Measurements from ENCODE around the gene USP17L27. TPM values are rescaled to one million over a fixed set of nuclear protein-coding genes. Genes with fewer than 3 reads are reported as not detected.

USP17L27 gene
- total RNA-seq (2022; extraction: Qiagen RNA extraction; ENCODE audit: low read depth), result not detected in 5 replicates

GRCh38 chr4:9343848-9344247 lies at the start of gene USP17L27:
USP17L27 (plus strand) TSS chr4:9344148; CDS start chr4:9344148, 0 bp downstream.

GRCh38 chr4:9324865-9325264 lies 19.1 kb upstream of the USP17L27 start, which contains the start of gene USP17L24:
USP17L24 (plus strand) TSS chr4:9325165; CDS start chr4:9325165, 0 bp downstream.

GRCh38 chr4:9329611-9330010 lies 14.3 kb upstream of the USP17L27 start, which contains the start of gene USP17L25:
USP17L25 (plus strand) TSS chr4:9329911; CDS start chr4:9329911, 0 bp downstream.

GRCh38 chr4:9334358-9334757 lies 9.6 kb upstream of the USP17L27 start, which contains the start of gene USP17L26:
USP17L26 (plus strand) TSS chr4:9334658; CDS start chr4:9334658, 0 bp downstream.

GRCh38 chr4:9339103-9339502 lies 4.8 kb upstream of the USP17L27 start, which contains the start of gene USP17L5:
USP17L5 (plus strand) TSS chr4:9339403; CDS start chr4:9339403, 0 bp downstream.

GRCh38 chr4:9348593-9348992 lies 4.6 kb downstream of the USP17L27 start, which contains the start of gene USP17L28:
USP17L28 (plus strand) TSS chr4:9348893; CDS start chr4:9348893, 0 bp downstream.

GRCh38 chr4:9353338-9353737 lies 9.4 kb downstream of the USP17L27 start, which contains the start of gene USP17L29:
USP17L29 (plus strand) TSS chr4:9353638; CDS start chr4:9353638, 0 bp downstream.

GRCh38 chr4:9362829-9363228 lies 18.9 kb downstream of the USP17L27 start, which contains the start of gene USP17L30:
USP17L30 (plus strand) TSS chr4:9363129; CDS start chr4:9363129, 0 bp downstream.

Other genes starting within 250 kb of the USP17L27 start
- 0.08 TPM in 1 of 5 replicates, not detected in the others for gene FAM90A26, start 173.7 kb upstream of the USP17L27 start, total RNA-seq (2022; extraction: Qiagen RNA extraction; ENCODE audit: low read depth)
- not detected in 5 replicates for gene USP17L10, start 133.5 kb upstream of the USP17L27 start, total RNA-seq (2022; extraction: Qiagen RNA extraction; ENCODE audit: low read depth)
- not detected in 5 replicates for gene USP17L11, start 128.7 kb upstream of the USP17L27 start, total RNA-seq (2022; extraction: Qiagen RNA extraction; ENCODE audit: low read depth)
- gene USP17L12, start 124.0 kb upstream of the USP17L27 start, total RNA-seq (2022; extraction: Qiagen RNA extraction; ENCODE audit: low read depth), result not detected in 5 replicates
- not detected in 5 replicates for gene USP17L13, start 119.3 kb upstream of the USP17L27 start, total RNA-seq (2022; extraction: Qiagen RNA extraction; ENCODE audit: low read depth)
- not detected in 5 replicates for gene USP17L15, start 109.8 kb upstream of the USP17L27 start, total RNA-seq (2022; extraction: Qiagen RNA extraction; ENCODE audit: low read depth)
- gene USP17L17, start 100.3 kb upstream of the USP17L27 start, total RNA-seq (2022; extraction: Qiagen RNA extraction; ENCODE audit: low read depth), result not detected in 5 replicates
- gene USP17L18, start 95.5 kb upstream of the USP17L27 start, total RNA-seq (2022; extraction: Qiagen RNA extraction; ENCODE audit: low read depth), result not detected in 5 replicates
- gene USP17L19, start 90.8 kb upstream of the USP17L27 start, total RNA-seq (2022; extraction: Qiagen RNA extraction; ENCODE audit: low read depth), result not detected in 5 replicates
- gene USP17L20, start 86.0 kb upstream of the USP17L27 start, total RNA-seq (2022; extraction: Qiagen RNA extraction; ENCODE audit: low read depth), result not detected in 5 replicates
- not detected in 5 replicates for gene USP17L21, start 81.3 kb upstream of the USP17L27 start, total RNA-seq (2022; extraction: Qiagen RNA extraction; ENCODE audit: low read depth)
- not detected in 5 replicates for gene USP17L22, start 76.5 kb upstream of the USP17L27 start, total RNA-seq (2022; extraction: Qiagen RNA extraction; ENCODE audit: low read depth)
- gene USP17L24, start 19.0 kb upstream of the USP17L27 start, total RNA-seq (2022; extraction: Qiagen RNA extraction; ENCODE audit: low read depth), result not detected in 5 replicates
- not detected in 5 replicates for gene USP17L25, start 14.2 kb upstream of the USP17L27 start, total RNA-seq (2022; extraction: Qiagen RNA extraction; ENCODE audit: low read depth)
- gene USP17L26, start 9.5 kb upstream of the USP17L27 start, total RNA-seq (2022; extraction: Qiagen RNA extraction; ENCODE audit: low read depth), result not detected in 5 replicates
- gene USP17L5, start 4.7 kb upstream of the USP17L27 start, total RNA-seq (2022; extraction: Qiagen RNA extraction; ENCODE audit: low read depth), result not detected in 5 replicates
- not detected in 5 replicates for gene USP17L28, start 4.7 kb downstream of the USP17L27 start, total RNA-seq (2022; extraction: Qiagen RNA extraction; ENCODE audit: low read depth)
- not detected in 5 replicates for gene USP17L29, start 9.5 kb downstream of the USP17L27 start, total RNA-seq (2022; extraction: Qiagen RNA extraction; ENCODE audit: low read depth)
- not detected in 5 replicates for gene USP17L30, start 19.0 kb downstream of the USP17L27 start, total RNA-seq (2022; extraction: Qiagen RNA extraction; ENCODE audit: low read depth)
- not detected in 5 replicates for gene DEFB131A, start 100.3 kb downstream of the USP17L27 start, total RNA-seq (2022; extraction: Qiagen RNA extraction; ENCODE audit: low read depth)